Measurements from ENCODE around the gene GMPR.
"Not testable (repeated sequence)": the region's sequence is repeated elsewhere in the genome, so short reads cannot be mapped to it uniquely, and the experiment has no call there.

The GMPR gene

DNA sequence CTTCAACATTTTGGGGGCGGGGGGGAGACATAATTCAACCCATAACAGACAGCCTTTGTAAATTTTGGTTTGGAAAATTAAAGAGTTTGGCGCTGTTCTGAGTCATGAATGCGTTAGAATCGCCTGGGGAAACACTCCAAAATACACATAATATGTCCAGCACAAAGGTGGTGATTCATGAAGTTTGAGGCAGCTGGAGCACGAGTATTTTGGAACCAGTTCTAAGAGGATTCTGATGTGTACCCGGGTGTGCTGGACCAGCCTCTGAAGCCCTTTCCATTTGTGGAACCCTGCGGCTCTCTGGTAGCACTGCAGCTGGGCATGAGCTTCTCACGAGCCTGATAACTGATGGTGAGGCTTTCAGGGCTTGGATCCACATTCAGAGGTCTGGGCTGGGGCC lies 4.7 kb downstream of the GMPR start:
- TF ChIP-seq JUND (IDR thresholded peaks at IDR 0.05; ENCODE audit: low read depth) = no peak
- DNase-seq (ENCODE audit: low read depth in 1 of 2, low spot score in 1 of 2) = no peak
- in situ Hi-C loops (cut with HindIII; ENCODE audit: low pct_unique_long_range_greater_than_20kb, low sequenced_read_pairs) = no loop called here

GRCh38 chr6:16243664-16244063 lies 5.3 kb downstream of the GMPR start:
- no peak for DNase-seq (ENCODE audit: low read depth in 1 of 2, low spot score in 1 of 2)
- TF ChIP-seq JUND (IDR thresholded peaks at IDR 0.05; ENCODE audit: low read depth) = no peak
- in situ Hi-C loops (cut with HindIII; ENCODE audit: low pct_unique_long_range_greater_than_20kb, low sequenced_read_pairs) = no loop called here

DNA sequence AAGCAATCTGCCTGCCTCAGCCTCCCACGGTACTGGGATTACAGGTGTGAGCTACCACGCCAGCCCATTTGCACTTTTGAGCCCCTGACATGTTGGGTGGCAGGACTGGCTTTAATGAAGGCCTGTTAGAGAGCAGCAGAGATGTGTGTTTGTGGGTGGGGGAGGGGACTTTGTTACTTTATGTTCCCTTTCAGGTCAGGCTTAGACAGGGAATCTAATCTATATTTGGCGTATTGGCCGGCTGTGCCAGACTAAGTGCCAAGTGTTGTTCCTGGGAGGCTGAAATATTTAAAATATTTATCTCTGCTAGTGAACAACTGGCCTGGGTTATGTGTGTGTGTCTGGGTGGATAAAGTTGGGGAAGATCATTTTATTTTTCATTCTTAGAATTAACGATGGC lies 6.1 kb downstream of the GMPR start:
- DNase-seq (ENCODE audit: low read depth in 1 of 2, low spot score in 1 of 2) = no peak
- no peak for TF ChIP-seq JUND (IDR thresholded peaks at IDR 0.05; ENCODE audit: low read depth)
- in situ Hi-C loops (cut with HindIII; ENCODE audit: low pct_unique_long_range_greater_than_20kb, low sequenced_read_pairs) = no loop called here

DNA sequence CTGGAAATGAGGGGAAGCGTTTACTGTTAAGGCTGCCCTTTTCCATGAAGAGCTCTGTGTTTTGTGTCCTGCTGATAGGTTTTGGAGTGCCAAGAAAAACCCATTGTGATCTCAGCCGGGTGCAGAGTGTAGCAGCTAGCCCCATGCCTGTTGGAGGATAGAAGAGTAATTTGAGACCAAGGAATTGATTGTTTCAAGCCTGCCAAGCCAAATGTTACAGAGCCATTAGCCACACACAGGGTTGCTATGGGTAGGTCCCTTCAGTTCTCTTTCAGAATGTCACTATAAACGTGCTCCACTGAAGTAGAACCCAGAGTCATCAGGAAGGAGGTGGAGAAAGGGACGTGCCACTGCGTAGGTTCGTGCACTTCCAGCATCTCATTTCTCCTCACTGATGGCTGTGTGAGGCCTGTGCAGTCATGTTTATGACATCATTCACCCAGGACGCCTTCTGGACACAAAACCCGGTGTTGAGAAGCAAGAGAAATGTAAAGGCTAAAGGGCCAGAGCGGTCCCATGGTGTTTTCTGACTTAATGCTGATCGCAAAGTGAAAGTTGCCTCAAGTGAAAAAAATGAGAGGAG lies 6.6 kb downstream of the GMPR start:
- no peak for DNase-seq (ENCODE audit: low read depth in 1 of 2, low spot score in 1 of 2)
- no peak for TF ChIP-seq JUND (IDR thresholded peaks at IDR 0.05; ENCODE audit: low read depth)
- in situ Hi-C loops (cut with HindIII; ENCODE audit: low pct_unique_long_range_greater_than_20kb, low sequenced_read_pairs) = no loop called here

GRCh38 chr6:16248271-16248853 lies 10.0 kb downstream of the GMPR start:
- TF ChIP-seq JUND (IDR thresholded peaks at IDR 0.05; ENCODE audit: low read depth) = no peak
- in situ Hi-C loops (cut with HindIII; ENCODE audit: low pct_unique_long_range_greater_than_20kb, low sequenced_read_pairs) = no loop called here

GRCh38 chr6:16249971-16250370 lies 11.6 kb downstream of the GMPR start:
- DNase-seq (ENCODE audit: low read depth in 1 of 2, low spot score in 1 of 2) = no peak
- TF ChIP-seq JUND (IDR thresholded peaks at IDR 0.05; ENCODE audit: low read depth) = no peak
- in situ Hi-C loops (cut with HindIII; ENCODE audit: low pct_unique_long_range_greater_than_20kb, low sequenced_read_pairs) = no loop called here

More at GRCh38 chr6:16248271-16248853, 10.0 kb downstream of the GMPR start:
- DNase-seq (ENCODE audit: low read depth in 1 of 2, low spot score in 1 of 2) = no peak

DNA sequence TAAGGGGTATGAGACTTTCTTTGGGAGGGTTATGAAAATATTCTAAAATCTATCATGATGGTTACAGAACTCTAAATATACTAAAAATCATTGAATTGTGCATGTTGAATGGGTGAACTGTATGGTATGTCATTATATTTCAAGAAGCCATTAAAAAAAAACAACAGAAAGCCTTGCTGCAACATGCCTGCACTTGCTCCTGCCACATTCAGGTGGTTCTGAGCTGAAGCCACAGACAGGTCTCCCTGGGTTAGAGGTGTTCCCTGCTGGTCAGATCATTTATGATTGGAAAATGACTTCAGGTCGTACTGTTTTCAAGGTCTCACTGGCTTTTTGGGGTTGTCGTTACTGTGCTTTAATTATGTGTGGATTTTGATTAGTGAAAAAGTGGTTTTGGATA lies 13.3 kb downstream of the GMPR start:
- no peak for DNase-seq (ENCODE audit: low read depth in 1 of 2, low spot score in 1 of 2)
- in situ Hi-C loops (cut with HindIII; ENCODE audit: low pct_unique_long_range_greater_than_20kb, low sequenced_read_pairs) = no loop called here
- TF ChIP-seq JUND (IDR thresholded peaks at IDR 0.05; ENCODE audit: low read depth) = no peak

GRCh38 chr6:16252686-16253299 lies 14.4 kb downstream of the GMPR start:
- in situ Hi-C loops (cut with HindIII; ENCODE audit: low pct_unique_long_range_greater_than_20kb, low sequenced_read_pairs) = no loop called here
- no peak for DNase-seq (ENCODE audit: low read depth in 1 of 2, low spot score in 1 of 2)
- no peak for TF ChIP-seq JUND (IDR thresholded peaks at IDR 0.05; ENCODE audit: low read depth)

- TF ChIP-seq JUND (IDR thresholded peaks at IDR 0.05; ENCODE audit: low read depth) = no peak
- in situ Hi-C loops (cut with HindIII; ENCODE audit: low pct_unique_long_range_greater_than_20kb, low sequenced_read_pairs) = no loop called here
- no peak for DNase-seq (ENCODE audit: low read depth in 1 of 2, low spot score in 1 of 2)
These were observed 15.2 kb downstream of the GMPR start for GRCh38 chr6:16253399-16254144.

DNA sequence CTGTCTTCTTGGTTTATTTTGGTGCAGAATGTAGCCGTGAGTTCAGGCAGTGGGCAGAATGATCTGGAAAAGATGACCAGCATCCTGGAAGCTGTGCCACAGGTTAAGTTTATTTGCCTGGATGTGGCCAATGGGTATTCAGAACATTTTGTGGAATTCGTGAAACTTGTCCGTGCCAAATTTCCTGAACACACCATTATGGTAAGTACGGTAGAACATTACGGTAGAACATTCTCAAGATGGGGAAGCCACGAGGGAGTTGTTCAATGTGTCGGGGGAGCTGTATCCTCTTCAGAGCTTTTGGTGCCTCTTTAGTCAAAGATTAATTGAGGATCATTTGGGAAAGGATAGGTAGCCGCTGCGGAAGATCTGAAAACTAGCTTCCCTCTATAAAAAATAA lies 16.1 kb downstream of the GMPR start:
- in situ Hi-C loops (cut with HindIII; ENCODE audit: low pct_unique_long_range_greater_than_20kb, low sequenced_read_pairs) = no loop called here
- no peak for DNase-seq (ENCODE audit: low read depth in 1 of 2, low spot score in 1 of 2)
- TF ChIP-seq JUND (IDR thresholded peaks at IDR 0.05; ENCODE audit: low read depth) = no peak

DNA sequence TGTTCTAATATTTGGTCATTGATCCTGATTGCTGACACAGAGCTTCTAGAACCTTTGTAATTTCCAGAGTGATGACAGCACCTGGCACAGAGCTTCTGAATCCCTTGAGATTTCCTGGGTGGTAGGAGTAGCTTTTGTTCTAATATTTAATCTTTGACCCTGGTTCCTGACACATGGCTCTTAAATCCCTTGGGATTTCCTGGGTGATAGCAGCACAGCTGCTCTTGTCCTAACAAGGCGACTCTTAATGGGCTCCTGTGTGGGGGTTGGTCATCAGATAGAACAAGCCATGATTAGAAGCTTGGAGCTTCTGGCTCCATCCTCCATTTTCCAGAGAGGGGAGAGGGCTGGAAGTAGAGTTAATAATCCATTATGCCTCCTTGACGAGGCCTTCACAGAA lies 18.4 kb downstream of the GMPR start:
- no peak for DNase-seq (ENCODE audit: low read depth in 1 of 2, low spot score in 1 of 2)
- no peak for TF ChIP-seq JUND (IDR thresholded peaks at IDR 0.05; ENCODE audit: low read depth)
- in situ Hi-C loops (cut with HindIII; ENCODE audit: low pct_unique_long_range_greater_than_20kb, low sequenced_read_pairs) = no loop called here

DNA sequence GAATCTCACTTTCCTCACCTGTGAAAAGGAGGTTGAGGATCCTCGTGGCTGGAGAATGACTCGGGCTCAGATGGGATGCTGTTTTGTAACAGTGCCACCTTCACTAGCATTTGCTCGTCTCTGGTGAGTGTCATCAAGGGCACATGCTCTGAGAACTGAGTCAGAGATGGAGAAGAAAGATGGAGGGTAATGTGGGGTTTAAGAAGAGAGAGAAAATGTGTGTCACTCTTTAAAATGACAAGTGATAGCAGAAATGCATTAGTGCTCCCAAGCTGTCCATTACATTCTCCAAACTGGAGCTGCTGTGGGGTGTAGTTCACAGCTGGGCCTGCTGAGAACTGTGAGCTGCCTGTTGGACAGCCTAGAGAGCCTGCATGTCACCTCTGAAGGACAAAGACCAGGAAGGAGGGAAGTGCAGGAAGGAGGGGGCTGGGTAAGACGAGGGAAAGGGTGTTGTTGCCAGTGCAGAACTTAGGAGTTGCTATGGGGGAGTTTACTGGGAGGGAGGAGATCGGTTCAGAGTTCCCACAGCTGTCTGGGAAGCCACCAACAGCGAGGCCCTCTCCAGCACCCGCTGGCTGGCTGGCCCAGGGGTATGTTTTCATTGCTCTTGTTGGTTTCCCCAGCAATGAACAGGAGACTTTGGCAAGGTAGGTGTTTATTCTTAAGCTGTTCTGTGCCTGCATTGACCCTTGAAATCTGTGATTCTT lies 19.8 kb downstream of the GMPR start:
- no peak for TF ChIP-seq JUND (IDR thresholded peaks at IDR 0.05; ENCODE audit: low read depth)
- in situ Hi-C loops (cut with HindIII; ENCODE audit: low pct_unique_long_range_greater_than_20kb, low sequenced_read_pairs) = no loop called here
- DNase-seq (ENCODE audit: low read depth in 1 of 2, low spot score in 1 of 2) = no peak

- no peak for TF ChIP-seq JUND (IDR thresholded peaks at IDR 0.05; ENCODE audit: low read depth)
- in situ Hi-C loops (cut with HindIII; ENCODE audit: low pct_unique_long_range_greater_than_20kb, low sequenced_read_pairs) = no loop called here
- DNase-seq (ENCODE audit: low read depth in 1 of 2, low spot score in 1 of 2) = no peak
These were observed 20.3 kb downstream of the GMPR start for GRCh38 chr6:16258709-16259075.

DNA sequence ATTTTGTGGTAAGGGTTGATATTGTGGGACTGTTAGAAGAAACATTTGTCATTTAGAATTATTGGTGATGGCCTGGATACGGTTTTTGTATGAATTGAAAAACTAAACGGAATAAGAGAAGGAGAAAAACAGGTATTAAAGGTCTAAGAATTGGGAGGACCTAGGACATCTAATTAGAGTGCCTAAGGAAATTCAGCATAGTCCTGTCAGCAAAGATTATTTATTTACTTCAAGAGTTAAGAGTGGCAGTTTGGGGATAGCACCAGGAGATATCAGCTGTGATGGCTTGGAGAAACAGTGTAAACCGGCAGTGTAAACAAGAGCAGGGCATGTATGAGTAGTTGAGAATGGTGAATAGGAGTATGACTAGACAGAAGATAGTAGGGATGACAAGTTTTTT lies 21.2 kb downstream of the GMPR start:
- in situ Hi-C loops (cut with HindIII; ENCODE audit: low pct_unique_long_range_greater_than_20kb, low sequenced_read_pairs) = not testable (repeated sequence)

GRCh38 chr6:16260602-16261001 lies 22.2 kb downstream of the GMPR start:
- in situ Hi-C loops (cut with HindIII; ENCODE audit: low pct_unique_long_range_greater_than_20kb, low sequenced_read_pairs) = not testable (repeated sequence)

More for the DNA sequence above, 21.2 kb downstream of the GMPR start:
- not testable (repeated sequence) for DNase-seq (ENCODE audit: low read depth in 1 of 2, low spot score in 1 of 2)

GRCh38 chr6:16262773-16263172 lies 24.4 kb downstream of the GMPR start:
- DNase-seq (ENCODE audit: low read depth in 1 of 2, low spot score in 1 of 2); in situ Hi-C loops (cut with HindIII; ENCODE audit: low pct_unique_long_range_greater_than_20kb, low sequenced_read_pairs): not testable (repeated sequence)

More at GRCh38 chr6:16260602-16261001, 22.2 kb downstream of the GMPR start:
- DNase-seq (ENCODE audit: low read depth in 1 of 2, low spot score in 1 of 2) = not testable (repeated sequence)

Data from T47D (cell line).